ENCODE data around the gene SEMA4C.
"Not testable (repeated sequence)": the region's sequence is repeated elsewhere in the genome, so short reads cannot be mapped to it uniquely, and the experiment has no call there.

The SEMA4C gene

DNA sequence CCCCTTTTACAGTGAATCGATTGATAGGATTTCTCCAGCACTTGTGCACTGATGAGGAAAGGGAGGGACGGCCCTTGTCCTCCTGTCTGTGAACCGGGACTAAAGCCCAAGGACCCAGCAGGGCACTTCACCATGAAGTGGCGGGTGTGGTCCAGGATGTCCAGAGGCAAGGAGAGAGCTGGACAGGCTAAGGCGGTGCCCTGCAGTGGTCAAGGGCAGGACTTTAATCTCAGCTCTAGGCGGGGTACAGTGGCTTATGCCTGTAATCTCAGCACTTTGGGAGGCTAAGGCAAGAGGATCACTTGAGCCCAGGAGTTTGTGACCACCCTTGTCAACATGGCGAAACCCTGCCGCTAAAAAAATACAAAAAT, 28.2 kb upstream of the SEMA4C start:
- no peak for DNase-seq (ENCODE audit: low spot score)

DNA sequence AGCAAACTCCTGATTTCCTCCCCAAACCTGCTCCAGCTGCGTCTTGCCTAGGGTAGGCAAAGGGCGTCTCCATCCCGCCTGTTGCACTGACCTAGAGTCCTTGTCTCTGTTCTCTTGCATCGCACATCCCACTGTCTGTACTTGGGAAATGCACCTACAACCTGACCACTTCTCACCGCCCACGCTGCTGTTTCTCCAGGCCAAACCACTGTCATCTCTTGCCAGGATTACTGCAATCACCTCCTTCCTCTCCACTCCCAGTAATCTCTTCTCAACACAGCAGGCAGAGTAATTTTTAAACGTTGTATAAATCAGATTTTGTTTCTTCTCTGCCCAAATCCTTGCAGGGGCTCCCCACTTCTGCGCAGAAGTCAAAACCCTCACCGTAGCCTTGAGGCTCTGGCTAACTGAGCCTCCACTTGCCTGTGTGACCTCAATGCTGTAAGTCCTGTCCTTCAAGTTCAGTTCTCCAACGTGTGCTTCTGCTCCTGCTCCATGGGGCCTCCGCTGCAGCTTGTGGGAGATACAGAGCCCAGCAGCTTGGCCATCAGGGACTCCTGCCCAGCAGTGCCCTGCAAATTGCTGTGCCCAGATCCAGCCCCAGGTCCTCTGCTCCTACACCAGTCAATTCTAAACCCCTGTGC, 27.7 kb upstream of the SEMA4C start:
- DNase-seq (ENCODE audit: low spot score): no peak

DNA sequence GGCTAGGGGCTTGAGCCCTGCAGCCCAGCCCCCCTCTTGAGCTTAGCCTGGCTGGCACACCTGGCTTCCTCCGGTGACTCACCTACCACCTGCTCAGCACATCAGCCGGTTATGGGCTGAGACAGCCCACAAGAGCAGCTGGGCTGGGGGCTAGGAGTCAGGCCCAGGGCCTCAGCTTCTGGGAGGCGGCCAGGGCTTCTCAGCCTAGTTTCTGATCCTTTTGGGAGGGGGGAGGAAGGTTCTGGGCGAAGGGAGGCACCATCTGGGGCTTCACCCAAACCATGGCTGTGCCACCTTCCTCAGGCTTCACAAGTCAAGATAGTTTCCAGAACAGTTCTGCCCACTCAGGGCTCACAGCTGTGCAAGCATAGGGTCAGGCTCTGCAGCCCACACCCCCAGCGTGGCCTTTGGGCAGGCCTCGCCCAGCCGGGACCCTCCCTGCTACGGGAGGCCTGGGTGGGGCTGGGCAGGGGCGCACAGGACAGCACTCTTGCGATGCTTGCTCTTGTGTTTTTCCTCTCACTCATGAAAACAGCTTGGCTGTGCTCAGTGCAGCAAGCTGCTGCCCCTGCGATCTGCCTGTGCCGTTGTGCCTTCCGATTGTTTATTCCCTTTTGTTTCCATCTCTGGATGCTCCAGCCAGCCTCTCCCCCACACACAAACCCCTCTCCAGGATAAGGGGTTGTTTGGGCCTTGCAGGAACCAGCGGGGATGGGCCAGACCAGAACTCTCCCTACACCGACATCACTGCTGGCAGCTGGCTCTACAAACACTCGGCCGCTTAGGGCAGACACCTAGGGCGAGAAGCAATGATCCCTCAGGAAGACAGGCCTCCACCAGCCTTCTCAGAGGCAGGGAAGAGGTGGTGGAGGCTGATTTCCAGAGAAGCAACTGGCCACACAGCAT, 26.1 kb upstream of the SEMA4C start:
- no peak for DNase-seq (ENCODE audit: low spot score)

DNA sequence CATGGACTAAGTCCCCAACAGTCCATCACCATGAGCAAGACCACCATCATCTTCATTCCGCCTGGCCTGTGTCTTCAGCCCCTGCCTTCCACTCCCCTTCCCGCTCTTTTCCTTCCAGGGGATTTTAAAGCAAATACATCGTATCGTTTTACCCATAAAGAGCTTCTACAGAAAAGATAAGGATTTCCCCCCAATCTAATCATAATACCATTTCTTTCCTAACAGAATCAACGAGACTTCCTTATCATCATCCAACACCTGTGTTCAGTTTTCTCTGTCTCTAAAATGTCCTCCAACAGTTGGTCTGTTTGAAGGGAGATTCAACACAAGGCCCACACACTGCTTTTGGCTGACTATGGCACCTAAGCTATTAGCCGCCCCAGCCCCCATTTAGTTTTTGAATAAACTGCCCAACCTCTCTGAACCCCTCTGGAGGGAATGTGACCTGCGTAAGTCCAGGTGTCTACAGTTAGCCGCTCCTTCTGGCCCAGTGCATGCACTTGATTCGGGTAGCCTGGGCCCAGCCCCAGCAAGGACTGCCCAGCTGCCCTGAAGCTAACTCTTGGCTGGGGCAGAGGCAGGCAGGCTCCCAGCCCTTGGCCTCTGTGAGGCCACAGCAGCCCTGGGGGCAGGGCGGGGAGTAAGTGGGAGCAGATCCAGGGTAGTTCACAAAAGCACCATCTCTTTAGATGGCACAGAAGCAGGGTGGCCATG, 25.3 kb upstream of the SEMA4C start:
- no peak for DNase-seq (ENCODE audit: low spot score)

DNA sequence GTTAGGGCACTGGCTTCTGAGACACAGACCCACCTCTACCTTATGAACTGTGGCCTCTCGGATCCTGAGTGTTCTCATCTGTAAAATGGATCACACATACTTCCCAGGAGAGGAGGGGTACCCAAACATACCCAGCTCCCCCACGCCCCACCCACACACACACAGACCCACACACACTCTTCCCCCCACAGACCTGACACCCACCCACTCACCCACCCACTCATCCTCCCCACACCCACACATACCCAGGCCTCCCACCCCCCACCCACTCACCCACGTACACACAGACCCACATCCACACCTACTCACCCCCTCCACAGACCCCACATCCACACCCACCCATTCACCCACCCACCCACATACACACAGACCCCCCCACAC, 24.3 kb upstream of the SEMA4C start:
- no peak for DNase-seq (ENCODE audit: low spot score)

DNA sequence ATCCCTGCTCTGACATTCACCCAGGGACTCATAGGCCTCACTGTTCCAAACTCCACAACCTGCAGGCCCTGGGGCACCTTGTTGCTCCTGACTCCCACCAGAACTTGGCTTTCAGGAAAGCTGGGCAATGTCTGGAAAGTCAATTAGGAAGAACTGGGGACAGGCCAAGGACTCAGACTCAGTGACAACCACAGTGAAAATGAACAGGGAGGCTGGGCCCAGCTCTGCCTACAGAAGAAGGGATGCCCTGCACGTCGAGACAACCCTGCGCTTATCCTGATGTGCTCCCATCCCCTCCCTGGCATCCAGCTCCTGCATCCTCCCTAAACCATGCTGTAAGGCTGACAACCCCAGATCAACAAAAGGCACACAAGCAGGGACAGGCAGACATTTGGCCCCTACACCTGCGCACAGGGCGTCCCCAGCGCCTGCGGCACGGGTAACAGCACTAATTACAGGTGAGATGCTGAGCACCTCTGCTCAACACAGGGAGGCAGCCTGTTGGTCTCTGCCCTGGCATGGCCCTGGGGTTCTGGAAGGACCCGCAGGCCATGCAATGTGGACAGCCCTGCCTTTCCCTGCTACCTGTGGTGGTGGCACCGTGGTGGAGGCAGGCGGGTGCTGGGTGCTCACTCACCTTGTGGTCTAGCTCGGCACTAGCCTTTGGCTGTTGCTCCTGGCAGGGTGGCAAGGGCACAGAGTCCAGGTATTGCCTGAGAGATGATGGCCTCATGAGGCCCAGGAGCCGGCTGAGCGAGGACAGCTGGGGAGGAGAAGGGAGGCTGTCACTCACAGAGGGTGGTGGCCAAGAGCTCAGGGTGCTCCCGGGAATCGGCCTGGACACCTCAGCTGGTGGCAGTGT, 23.6 kb upstream of the SEMA4C start:
- DNase-seq (ENCODE audit: low spot score): no peak

DNA sequence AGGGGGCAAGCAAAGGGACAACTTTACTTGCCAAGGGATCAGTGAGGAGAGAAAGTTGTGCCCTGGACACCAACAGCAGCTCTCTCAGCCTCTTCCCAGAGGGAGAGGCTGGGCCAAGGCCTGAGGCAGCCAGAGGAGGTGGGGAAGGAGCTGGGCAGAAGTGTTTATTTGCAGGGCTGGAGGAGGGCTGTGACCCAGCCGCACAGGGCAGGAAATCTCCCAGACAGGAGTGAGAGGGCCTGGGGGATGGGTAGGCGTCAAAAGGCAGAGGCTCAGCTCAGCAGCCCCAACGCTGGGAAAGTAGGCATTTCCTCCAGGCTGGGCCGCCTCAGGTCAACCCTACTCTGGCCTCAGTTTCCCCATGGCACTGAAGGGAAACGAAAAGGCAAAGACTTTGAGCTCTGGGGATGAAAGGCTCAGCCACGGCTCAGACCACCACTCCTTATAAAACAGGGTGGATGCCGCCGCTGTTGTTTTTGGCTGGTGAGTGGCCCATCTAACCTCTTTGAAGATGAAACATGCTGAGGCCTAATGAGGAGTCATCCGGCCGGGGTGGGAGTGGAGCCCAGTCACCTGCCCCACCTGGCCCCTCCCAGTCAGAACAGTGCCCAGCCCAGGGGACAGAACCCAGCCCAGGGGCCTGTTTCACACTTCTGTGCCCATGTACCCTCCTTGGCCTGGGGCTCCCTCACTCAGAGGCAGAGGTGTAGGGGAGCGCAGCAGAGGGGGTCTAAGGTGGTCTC, 21.9 kb upstream of the SEMA4C start:
- peak; percentile 77 for DNase-seq (ENCODE audit: low spot score)

DNA sequence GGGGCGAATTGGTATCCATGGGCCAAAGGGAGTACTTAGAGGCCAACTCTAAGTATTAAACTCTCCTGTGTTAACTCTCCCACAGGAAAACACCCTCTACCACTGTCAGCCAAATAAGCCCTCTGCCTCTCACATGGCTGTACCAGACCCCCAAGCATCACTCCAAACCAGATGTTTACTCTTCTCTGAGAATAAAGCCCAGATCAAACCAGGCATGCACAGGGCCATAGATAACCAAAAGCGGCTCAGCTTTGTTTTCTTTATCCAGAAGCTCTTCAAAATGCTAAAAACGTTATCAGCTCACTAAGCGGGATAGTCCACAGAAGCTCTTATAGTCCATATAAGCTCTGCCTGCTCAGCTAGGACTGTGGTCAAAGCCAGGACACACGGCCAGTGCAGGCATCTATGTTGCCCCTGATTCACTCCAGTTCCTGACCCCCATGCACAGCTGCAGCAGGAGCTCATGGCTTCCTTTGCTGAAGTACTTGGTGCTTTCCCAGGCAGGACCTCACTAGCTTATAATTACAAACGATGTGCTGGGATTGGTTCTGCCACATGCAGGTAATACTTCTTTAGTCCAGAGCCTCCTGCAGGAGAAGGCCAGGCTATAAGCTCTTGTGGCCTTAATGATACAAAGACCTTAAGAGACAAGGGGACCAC, 21.0 kb upstream of the SEMA4C start:
- DNase-seq (ENCODE audit: low spot score): no peak

DNA sequence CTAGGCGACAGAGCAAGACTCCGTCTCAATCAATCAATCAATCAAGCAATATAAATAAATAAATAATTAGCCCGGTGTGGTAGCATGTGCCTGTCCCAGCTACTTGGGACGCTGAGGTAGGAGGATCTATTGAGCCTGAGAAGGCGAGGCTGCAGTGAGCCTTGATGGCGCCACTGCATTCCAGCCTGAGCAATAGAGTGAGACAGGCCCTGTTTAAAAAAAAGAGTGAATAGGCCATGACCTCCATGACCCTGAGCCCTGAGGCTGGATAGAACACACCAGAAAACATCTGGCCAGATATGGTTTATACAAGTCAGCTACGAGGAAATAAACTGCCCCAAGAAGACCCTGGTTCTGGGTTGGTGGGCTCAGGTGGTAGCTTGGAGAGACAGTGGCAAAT, 20.4 kb upstream of the SEMA4C start:
- no peak for DNase-seq (ENCODE audit: low spot score)

DNA sequence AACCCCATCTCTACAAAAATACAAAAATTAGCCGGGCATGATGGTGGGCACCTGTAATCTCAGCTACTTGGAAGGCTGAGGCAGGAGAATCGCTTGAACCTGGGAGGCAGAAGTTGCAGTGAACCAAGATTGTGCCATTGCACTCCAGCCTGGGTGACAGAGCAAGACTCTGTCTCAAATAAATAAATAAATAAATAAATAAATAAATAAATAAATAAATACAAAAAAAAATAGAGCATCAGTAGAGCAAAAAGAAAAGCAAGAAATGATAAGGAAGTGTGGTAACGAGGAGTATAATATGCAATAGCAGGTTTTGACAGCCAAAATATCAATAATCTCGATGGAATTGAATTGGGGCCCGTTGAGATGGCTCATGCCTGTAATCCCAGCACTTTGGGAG, 19.6 kb upstream of the SEMA4C start:
- not testable (repeated sequence) for DNase-seq (ENCODE audit: low spot score)

DNA sequence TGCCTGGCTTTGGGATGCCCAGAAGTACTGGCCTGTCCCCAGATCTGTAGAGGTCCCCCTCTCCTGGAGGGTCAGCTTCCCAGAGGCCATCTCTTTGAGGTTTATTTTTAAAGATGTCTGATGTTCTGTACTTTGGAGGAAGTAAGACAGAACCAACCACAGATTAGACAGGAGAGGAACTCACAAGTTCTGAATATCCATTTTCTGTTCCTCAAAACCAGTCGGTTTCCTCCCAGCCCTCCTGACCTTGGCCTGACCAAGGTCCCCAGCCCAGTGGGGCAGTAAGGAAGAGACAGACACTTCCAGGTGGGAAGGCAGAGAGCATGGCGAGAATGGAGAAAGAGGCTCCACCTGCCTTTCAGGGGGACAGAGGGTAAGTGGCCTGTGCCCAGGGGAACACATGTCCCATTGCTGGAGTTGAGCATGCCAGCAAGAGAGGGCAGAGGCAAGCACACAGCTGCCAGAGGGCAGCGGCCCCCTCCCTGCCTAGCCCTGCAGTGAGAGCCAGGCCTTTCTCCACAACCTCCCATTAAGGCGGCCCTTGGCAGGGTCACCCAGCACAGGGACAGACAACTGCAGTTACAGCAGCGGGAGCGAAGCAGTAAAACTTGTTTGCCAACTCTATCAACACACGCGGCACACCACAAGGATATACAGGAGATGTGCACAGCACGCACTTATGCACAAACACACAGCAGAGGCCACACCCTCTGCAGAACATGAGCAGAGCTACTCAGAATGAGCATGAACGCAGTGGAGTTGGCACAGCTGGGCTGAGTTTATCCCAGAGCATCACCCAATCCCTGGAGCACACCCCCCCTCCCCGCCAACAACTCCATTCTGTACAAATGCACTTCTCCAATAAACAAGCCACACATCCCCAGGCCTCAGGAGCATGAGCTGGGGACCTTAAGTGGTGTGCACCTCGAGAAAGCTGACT, 18.5 kb upstream of the SEMA4C start:
- no peak for DNase-seq (ENCODE audit: low spot score)

DNA sequence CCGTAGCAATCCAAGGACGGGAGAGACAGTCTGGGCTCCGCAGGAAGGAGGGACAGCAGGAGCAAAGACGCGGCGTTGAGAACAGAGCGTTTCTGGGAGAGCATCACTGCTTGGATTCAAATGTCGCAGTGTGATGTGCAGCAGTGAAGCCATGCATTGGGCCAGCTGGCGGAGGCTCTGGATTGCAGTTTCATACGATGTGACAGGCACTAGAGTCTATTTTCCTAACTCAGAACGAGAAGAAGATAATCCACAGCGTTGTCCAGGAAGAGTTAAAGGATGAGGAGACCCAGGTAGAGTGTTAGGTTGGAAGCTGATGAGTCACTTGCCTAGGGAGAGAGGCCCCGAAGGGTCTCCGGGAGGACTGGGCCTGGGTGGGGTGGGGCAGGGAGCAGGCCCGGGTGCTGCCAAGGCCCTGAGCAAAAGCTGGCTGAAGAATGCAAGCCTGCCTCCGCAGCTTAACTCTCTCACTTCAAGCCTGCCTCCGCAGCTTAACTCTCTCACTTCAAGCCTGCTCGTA, 17.7 kb upstream of the SEMA4C start:
- no peak for DNase-seq (ENCODE audit: low spot score)

DNA sequence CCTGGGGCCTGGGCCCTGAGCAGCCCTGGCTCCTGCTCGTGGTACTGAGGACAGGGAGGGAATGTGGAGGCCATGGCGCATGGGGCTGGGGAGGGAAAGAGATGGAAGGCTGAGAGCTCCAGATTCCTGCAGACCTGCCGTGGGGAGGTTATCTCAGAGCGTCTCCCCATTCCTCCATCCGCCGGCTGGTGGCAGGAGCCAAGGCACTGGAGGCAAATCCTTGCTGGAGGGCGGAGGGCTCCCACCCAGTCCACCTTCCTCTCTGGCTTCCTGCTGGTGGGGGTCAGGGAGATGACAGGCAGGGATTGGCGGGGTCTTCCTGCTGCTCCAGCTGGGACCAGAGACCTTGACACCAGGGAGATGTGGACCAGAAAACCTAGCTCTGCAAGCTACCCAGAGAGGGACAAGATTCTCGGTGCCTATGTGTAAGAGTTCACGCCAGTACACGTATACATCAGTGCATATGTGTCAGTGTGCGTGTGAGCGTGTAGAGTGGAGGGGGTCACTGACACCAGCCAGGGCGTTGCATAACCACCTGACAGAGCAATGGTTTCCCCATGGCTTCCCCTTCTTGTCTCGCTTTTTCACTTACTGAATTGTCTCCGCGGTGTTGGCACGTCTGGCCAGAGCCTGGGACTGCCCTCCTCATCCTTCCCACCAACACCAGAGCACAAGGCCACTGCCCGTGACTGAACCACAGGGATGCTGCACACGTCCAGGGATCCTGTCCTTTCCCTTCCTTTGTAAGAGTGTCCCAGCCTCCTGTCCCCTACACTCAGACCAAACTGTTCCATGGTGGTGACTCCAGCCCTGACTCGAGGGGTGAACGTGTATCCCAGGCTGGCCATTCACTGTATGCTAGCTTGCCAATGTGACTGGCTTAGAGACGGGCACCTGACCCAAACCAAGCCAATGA, 15.8 kb upstream of the SEMA4C start:
- DNase-seq (ENCODE audit: low spot score): no peak

DNA sequence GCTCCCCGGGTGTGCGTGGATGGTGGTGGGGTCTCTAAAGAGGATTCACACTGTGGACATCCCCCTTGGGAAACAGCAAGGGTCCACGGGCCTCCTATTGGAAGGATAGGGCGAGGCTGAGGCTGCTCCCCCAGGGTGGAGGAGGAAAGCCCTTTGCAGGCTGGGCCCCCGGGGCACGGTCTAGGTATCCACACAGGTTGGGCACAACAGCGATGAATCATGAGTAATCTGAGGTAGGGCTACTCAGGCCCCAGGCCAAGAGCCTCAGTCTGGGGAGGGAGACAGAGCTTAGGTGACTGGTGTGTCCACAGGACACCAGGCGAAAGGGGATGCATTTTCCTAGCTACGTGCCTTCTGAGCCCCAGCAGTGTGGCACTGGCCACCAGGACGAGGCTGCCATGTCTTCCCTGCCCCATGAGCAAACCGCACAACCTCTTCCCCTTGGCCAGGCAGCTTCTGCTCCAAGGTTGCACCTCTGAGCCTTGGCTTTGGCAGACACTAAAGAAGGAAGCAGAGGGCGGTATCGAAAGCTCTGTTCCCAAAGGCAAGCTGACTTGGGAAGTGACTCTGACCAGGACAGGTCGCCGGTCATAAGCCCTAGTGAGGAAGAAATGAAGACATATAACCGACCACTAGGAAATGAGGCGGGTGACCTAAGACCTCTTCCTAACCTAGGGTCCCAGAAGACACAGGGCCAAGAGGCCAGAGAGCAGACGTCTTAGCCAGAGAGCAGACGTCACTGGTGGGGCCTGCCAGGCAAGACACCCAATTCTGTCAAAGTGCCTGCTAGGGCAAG, 14.6 kb upstream of the SEMA4C start:
- DNase-seq (ENCODE audit: low spot score): no peak

DNA sequence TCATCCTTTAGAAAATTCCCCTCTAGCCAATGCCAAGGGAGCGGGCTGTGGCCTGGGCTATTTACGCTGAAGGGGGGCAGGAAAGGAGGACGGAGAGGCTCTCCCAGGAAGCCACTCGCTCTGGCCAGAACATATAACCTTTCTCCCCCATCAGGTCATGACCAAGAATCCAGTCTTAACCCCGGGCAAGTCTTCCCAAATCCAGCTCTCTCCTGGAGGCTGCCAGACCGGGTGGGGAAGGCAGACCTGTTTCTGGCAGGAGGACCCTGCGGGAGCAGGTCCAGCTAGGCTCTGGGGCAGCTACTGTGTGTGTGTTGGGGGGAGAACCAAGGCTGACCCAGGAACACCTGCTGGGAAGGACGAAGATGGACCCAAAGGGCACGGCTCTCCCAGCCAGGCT, 13.4 kb upstream of the SEMA4C start:
- no peak for DNase-seq (ENCODE audit: low spot score)

DNA sequence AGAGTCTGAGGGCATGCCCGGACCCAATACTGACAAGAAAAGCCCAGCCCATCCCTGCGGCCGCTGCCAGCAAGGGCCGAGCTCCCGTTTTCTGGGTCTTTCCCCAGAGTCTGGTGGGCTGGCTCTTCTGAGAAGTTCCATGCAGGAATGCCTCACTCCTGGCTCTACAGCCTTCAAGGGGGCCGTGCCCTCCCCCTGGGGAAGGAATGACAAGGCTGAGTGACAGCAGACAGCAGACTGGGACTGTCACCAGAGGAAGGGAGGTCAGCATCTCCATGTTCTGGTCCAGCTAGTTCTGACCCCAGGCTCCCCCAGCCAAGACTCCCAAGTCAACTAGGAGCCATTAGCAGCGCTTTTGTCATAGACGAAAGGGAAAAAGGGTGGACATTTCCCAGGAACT, 13.0 kb upstream of the SEMA4C start:
- no peak for DNase-seq (ENCODE audit: low spot score)

DNA sequence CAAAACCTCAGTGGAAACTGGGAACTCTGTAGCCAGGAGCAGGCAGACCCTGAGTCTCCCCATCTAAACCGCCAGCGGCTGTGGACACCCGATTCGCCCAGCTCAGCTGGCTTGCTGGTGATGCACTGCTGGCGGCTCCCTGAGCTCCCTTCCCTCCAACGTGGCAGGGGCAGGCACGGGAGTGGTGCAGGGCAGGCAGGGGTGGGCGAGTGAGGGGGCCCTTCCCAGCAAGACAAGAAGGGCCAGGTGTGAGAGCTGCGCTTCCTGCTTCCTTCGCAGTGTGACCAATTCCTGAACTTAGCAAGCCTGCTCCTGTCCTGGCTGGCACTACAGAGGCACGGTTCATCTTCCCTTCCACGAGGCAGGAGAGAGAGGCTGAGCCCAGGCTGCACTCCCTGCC, 12.3 kb upstream of the SEMA4C start:
- DNase-seq (ENCODE audit: low spot score): no peak

Measured in kidney capillary endothelial cell (primary cell).